Lower leg skin (tissue), 3 donors: ENCODE data around the gene TMEM135.

Experiments
- POLR2A ChIP-seq, 2 donors: fragments of 450-650 bp; IDR thresholded peaks; one replicate each; pipeline ENCODE4 v1.6.1; 2016 to 2017; ENCODE audit warnings: antibody characterized with exemption in 2 of 2, mild to moderate bottlenecking in 1 of 2, moderate library complexity in 1 of 2
- TF ChIP-seq, protein P1 (sequence below), 3 donors: fragments of 450-650 bp; IDR thresholded peaks; one replicate each; pipeline ENCODE4 v1.5.1; 2016; ENCODE audit warnings: antibody characterized with exemption in 3 of 3, mild to moderate bottlenecking in 3 of 3, moderate library complexity in 2 of 3

DNA sequence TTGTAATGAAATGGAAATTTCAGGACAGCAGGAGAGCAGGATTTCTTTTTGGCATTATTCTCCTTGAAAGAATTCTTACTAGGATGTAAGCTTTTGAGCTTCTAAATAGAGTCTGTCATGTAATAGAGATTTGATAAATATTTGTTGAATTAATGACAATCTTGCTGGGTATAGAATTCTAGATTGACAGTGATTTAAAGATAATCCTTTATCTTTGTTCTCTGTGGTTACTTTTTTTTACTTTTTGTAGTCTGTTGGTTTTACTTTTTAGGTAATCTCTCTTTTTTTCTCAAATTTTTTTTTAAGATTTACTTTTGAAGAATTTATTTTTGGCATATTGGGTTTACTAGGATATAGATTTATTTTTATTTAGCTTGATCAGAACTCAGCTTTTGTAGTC, 54.8 kb downstream of the TMEM135 start:
- TF ChIP-seq, protein P1, sequence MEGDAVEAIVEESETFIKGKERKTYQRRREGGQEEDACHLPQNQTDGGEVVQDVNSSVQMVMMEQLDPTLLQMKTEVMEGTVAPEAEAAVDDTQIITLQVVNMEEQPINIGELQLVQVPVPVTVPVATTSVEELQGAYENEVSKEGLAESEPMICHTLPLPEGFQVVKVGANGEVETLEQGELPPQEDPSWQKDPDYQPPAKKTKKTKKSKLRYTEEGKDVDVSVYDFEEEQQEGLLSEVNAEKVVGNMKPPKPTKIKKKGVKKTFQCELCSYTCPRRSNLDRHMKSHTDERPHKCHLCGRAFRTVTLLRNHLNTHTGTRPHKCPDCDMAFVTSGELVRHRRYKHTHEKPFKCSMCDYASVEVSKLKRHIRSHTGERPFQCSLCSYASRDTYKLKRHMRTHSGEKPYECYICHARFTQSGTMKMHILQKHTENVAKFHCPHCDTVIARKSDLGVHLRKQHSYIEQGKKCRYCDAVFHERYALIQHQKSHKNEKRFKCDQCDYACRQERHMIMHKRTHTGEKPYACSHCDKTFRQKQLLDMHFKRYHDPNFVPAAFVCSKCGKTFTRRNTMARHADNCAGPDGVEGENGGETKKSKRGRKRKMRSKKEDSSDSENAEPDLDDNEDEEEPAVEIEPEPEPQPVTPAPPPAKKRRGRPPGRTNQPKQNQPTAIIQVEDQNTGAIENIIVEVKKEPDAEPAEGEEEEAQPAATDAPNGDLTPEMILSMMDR (IDR thresholded peaks at IDR 0.05) = no peak
- no peak for TF ChIP-seq POLR2A (IDR thresholded peaks at IDR 0.05)
